KOPT-K1 (cell line): Measurements from ENCODE around the gene CLPTM1.
"Not testable (repeated sequence)": the region's sequence is repeated elsewhere in the genome, so short reads cannot be mapped to it uniquely, and the experiment has no call there.

Source experiments
- H3K27ac ChIP-seq: fragments of 200-600 bp; sonication (generic); 2 replicates; pipeline ENCODE4 v1.5.1; 2016; ENCODE audit warnings: antibody characterized with exemption, mild to moderate bottlenecking, low read depth, low read length; ENCODE audit not compliant: poor library complexity, severe bottlenecking
- H3K36me3 ChIP-seq: fragments of 200-600 bp; sonication (generic); 2 replicates; pipeline ENCODE4 v1.5.1; 2017; ENCODE audit warnings: antibody characterized with exemption, mild to moderate bottlenecking, low read length, moderate library complexity; ENCODE audit not compliant: insufficient read depth
- H3K9me3 ChIP-seq: fragments of 200-600 bp; sonication (generic); 2 replicates; pipeline ENCODE4 v1.5.1; 2017; ENCODE audit warnings: antibody characterized with exemption, low read length, mild to moderate bottlenecking; ENCODE audit not compliant: insufficient read depth, poor library complexity, severe bottlenecking

Gene CLPTM1

DNA sequence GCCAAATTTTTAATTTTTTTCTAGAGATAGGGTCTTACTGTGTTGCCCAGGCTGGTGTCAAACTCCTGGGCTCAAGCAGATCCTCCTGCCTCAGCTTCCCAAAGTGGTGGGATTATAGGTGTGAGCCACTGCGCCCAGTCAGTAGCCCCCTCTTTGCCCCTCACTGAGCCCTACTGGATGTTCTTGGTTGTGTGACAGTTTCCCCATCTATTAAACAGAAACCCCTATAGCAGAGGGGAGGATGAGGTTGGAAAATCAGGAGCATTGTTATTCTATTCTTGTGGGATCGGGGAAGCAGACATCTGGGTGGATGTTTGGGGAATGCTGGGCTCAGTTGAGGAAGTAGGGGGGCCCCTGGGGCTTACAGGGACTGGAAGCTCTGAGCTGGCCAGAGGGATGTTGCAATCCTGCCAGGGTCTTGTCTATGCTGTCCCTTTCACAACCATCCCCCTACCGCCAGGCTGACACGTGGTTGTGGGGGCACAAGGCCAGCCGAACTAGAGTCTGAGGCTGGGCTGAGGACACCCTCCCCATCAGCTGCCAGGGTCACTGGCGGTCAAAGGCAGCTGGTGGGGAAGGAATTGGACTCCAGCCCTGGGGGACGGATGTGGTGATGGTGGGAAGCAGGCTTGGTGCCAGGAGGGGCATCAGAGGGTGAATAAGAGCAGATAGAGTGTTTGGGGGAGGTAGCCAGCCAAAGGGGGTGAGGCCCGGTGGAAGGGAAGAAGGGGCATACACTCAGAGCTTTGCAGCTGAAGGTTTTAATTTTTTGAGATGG, 29.9 kb upstream of the CLPTM1 start:
- H3K36me3 ChIP-seq, result no peaks in the 10 kb centered on the region
- H3K27ac ChIP-seq, result no peak overlapping the region
- H3K9me3 ChIP-seq, result no peaks in the 10 kb centered on the region

DNA sequence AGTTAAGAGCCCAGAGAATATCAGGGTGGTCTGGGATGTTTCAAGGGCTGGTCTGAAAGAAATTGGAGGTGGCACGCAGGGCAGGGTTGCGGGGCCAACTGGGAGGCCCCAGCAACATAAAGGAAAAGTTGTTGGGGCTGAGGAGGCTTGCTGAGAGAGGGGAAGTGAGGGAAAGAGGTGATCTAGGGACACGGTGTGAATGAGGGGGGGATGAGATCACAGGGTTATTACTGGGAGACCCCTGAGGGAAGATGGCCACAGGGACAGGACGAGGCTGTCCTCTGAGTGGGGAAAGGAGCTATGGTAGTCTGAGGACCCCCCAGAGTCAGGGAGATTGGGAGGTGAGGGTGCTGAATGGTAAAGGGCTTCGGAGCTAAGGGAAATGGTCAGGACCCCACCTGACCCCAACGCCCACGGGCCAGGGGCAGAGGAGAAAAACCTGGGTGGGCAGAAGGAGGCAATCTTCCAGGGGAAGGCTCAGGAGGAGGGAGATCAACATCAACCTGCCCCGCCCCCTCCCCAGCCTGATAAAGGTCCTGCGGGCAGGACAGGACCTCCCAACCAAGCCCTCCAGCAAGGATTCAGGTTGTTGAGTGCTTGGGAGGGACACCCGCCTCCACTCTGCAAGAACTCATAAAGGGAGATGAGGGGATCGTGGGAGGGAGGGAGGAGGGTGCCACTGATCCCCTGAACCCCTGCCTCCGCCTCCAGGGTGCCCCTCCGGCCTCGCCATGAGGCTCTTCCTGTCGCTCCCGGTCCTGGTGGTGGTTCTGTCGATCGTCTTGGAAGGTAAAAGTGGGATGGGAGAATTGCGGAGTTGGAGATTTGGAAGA, 28.7 kb upstream of the CLPTM1 start:
- H3K27ac ChIP-seq, H3K9me3 ChIP-seq, H3K36me3 ChIP-seq: not testable (repeated sequence)

DNA sequence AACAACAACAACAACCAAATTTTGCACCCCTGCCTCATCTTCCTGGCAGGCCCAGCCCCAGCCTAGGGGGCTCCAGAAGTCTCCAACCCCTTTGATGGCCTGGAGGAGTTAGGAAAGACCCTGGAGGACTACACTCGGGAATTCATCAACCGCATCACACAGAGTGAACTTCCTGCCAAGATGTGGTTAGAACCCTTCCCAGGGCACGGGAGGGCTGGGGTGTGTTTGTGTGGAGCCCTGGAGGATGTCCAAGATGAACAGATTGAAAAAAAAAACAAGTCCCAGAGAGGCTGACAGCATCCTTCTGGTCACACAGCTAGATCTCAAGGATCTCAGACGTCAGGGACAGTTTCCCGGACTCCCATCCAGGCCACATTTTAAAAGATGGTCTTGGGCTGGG, 27.4 kb upstream of the CLPTM1 start:
- no peaks in the 10 kb centered on the region for H3K36me3 ChIP-seq
- H3K9me3 ChIP-seq, result no peaks in the 10 kb centered on the region
- no peak overlapping the region for H3K27ac ChIP-seq

DNA sequence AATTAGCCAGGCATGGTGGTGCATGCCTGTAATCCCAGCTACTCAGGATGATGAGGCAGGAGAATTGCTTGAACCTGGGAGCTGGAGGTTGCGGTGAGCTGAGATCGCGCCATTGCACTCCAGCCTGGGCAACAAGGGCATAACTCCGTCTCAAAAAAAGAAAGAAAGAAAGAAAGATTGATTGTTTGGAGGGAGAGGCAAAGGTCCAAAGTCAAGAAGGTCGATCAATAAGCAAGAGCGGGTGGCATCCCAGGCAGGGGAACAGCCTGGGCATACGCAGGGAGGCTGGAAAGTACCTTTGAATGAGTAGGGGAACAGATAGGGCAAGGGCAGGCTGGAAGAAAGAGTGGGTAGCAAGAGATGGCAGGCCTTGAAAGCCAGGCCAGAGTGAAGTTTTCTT, 25.1 kb upstream of the CLPTM1 start:
- H3K27ac ChIP-seq, result no peak overlapping the region
- H3K9me3 ChIP-seq, result no peaks in the 10 kb centered on the region
- H3K36me3 ChIP-seq, result no peaks in the 10 kb centered on the region

DNA sequence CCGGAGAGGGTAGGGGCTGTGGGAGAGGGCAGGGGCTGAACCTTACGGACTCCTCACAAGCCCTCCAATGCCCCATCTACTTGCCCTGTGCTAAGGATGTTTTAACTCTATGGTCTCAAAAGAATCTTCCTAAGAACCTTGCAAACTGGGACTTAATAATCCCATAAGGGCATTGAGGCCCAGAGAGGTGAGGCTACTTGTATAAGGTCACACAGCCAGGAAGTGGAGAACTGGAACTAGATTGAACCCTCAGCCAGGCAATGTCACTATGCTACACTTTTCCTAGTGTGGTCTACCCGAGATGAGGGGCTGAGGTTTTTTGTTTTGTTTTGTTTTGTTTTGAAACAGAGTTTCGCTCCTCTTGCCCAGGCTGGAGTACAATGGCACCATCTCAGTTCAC, 23.6 kb upstream of the CLPTM1 start:
- no peaks in the 10 kb centered on the region for H3K36me3 ChIP-seq
- no peak overlapping the region for H3K27ac ChIP-seq
- H3K9me3 ChIP-seq, result no peaks in the 10 kb centered on the region

DNA sequence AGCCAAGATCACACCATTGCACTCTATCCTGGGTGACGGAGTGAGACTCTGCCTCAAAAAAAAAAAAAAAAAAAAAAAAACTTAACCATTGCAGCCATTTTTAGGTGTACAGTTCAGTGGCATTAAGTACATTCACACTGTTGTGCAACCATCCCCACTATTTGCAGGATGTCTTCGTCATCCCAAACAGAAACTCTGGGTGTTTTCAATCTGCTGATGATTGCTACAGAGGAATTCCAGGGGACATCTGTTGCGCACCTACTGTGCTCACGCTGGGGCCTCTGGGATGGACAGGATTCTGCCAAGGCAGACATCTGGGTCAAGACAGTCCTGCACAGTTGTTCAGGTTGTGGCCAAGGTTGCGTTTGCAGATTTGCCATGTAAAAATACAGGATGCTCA, 15.5 kb upstream of the CLPTM1 start:
- no peaks in the 10 kb centered on the region for H3K9me3 ChIP-seq
- H3K36me3 ChIP-seq, result no peaks in the 10 kb centered on the region
- H3K27ac ChIP-seq, result no peak overlapping the region

DNA sequence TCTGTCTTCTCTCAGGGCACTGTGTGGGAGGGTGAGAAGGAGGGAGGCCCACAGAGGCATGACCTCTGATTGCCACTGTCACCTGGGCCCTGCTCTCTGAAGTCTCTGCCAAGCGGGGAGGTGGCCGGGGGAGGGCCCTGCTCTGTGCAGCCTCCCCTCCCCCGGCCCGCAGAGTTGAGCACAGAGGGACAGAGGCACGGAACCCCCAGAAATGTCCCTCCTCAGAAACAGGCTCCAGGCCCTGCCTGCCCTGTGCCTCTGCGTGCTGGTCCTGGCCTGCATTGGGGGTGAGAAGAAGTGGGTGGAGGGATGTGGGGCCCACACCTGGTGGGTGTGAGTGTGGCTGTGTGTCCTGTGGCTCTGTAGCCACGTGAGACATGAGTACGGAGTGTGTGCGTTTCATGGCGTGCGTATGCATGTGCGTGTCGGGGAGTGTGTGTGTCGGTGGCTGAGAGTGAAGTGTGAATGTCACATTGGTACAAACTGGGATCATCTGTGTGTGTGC, 13.1 kb upstream of the CLPTM1 start, which contains the start of gene APOC4:
Gene APOC4, plus strand, starts transcription at position 171 of the 505 bp plus-strand sequence. Its CDS starts 41 bp downstream, at position 212.
- Histone ChIP-seq H3K36me3 (no peaks in the 10 kb centered on the region), H3K27ac (no peak within 1 kb of the TSS), H3K9me3 (no peaks in the 10 kb centered on the region)

DNA sequence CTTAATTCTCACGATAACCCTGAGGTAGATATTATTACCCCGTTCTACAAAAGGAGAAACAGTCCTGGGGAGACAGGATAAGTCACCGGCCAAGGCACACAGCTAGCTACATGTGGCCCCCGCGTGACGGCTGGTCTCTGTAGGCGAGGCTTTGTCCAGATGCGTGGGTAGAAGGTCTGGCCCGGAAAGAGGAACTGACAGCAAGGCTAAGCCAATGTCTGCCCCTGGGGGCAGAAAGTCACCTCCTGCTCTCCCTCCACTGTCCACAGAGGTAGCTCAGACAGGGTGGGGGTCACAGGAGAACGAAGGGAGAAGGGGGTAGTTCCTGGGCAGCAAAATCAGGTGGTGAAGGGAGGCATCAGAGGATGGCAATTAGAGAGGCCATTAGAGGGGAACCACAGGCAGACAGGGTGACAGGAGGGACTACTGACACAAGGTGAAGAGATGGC, 11.4 kb upstream of the CLPTM1 start:
- H3K9me3 ChIP-seq, result no peaks in the 10 kb centered on the region
- no peak overlapping the region for H3K27ac ChIP-seq
- no peaks in the 10 kb centered on the region for H3K36me3 ChIP-seq

DNA sequence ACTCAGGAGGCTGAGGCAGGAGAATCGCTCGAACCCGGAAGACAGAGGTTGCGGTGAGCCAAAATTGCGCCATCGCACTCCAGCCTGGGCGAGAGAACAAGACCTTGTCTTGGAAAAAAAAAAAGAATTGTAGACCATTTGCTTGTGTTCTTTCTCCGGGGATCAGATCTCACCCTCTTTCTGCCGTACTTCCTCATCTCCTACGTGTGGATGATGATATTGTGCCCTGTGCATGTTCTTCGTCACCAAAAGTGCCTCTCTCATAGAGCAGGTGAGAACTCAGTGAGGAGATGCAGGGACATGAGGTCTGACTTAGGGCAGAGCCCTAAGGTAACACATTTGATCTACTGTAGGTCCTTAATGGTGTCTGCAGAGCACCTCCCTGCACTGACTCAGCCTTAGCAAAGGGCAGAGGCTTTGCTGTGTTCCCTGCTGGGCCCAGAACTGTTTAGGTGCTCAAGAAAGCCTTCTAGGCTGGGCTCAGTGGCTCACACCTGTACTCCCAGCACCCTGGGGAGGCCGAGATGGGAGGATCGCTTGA, 8.1 kb upstream of the CLPTM1 start:
- Histone ChIP-seq H3K9me3 (no peaks in the 10 kb centered on the region), H3K27ac (no peak overlapping the region), H3K36me3 (no peaks in the 10 kb centered on the region)

DNA sequence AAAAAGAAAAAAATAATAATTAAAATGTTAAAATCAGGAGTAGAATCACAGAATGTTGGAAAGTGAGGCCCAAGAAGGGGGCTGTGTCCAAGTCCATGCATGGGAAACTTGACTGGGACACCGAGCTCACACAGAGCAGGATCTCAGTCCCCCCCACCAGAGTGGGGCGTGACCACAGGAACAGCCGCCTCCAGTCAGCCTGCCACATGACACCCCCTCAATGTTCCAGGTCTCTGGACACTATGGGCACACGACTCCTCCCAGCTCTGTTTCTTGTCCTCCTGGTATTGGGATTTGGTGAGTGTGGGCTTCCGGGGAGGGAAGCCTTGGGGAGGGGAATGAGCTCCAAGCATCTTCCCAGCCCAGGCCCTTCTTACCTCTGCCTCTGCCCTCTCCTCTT, 6.9 kb upstream of the CLPTM1 start:
- H3K9me3 ChIP-seq, result no peaks in the 10 kb centered on the region
- no peak overlapping the region for H3K27ac ChIP-seq
- H3K36me3 ChIP-seq, result no peaks in the 10 kb centered on the region

DNA sequence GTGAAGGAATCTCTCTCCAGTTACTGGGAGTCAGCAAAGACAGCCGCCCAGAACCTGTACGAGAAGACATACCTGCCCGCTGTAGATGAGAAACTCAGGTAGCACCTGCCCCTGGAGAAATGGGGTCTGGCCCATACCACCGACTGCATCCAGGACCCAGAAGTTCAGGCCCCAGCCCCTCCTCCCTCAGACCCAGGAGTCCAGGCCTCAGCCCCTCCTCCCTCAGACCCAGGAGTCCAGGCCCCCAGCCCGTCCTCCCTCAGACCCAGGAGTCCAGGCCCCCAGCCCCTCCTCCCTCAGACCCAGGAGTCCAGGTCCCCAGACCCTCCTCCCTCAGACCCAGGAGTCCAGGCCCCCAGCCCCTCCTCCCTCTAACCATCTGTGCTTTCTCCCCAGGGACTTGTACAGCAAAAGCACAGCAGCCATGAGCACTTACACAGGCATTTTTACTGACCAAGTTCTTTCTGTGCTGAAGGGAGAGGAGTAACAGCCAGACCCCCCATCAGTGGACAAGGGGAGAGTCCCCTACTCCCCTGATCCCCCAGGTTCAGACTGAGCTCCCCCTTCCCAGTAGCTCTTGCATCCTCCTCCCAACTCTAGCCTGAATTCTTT, 6.3 kb upstream of the CLPTM1 start:
- Histone ChIP-seq H3K27ac (no peak overlapping the region), H3K9me3 (no peaks in the 10 kb centered on the region), H3K36me3 (no peaks in the 10 kb centered on the region)

DNA sequence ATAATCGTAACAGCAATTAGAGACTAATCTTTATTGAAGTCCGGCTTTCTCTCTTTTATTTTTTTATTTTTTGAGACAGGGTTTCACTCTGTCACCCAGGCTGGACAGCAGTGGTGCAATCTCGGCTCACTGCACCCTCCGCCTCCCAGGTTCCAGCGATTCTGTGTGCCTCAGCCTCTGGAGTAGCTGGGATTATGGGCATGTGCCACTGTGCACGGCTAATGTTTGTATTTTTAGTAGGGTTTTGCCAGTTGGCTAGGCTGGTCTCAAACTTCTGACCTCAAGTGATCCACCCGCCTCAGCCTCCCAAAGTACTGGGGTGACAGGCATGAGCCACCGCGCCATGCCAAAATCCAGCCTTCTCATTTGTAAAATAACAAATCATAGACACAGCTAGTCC, 5.6 kb upstream of the CLPTM1 start:
- no peak overlapping the region for H3K27ac ChIP-seq
- H3K9me3 ChIP-seq, result no peaks in the 10 kb centered on the region
- no peaks in the 10 kb centered on the region for H3K36me3 ChIP-seq

DNA sequence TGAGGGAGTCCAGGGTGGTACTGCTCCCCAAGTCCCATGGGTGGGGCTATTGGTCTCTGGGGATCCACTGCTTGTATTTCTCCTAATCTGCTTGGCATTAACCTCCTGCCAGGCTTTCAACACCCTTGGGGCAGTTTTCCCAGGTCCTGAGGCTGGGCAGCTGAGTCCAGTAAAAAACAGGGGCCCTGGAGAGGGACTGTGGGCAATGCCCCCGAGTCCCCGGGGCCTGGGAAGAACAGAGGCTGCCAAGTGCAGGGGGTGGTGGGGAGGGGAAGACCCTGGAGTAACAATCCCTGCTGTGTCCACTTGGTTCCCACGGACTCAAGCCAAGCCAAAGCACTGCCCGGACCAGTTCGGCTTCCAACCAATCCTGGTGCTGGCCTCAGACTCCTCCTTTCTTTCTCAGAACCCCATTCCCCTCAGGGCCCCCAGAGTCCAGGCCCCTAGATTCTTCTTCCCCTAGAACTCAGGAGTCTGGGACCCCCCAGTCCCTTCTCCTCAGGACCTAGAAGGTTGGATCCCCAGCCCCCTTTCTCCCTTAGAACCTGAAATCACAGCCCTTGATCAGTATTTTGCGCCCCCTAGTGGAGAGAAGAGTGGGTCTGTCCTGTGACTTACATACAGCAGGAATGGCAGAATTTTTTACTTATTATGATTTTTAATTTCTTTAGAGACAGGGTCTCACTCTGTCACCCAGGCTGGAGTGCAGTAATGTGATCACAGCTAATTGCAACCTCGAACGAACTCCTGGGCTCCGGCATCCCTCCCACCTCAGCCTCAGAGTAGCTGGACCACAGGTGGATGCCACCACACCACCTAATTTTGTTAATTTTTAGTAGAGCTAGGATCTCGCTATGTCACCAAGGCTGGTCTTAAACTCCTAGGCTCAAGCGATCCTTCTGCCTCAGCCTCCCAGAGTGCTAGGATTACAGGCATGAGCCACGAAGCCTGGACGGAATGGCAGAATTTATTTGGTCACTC, 3.7 kb upstream of the CLPTM1 start:
- Histone ChIP-seq H3K27ac (no peak overlapping the region), H3K9me3 (no peaks in the 10 kb centered on the region), H3K36me3 (no peaks in the 10 kb centered on the region)

DNA sequence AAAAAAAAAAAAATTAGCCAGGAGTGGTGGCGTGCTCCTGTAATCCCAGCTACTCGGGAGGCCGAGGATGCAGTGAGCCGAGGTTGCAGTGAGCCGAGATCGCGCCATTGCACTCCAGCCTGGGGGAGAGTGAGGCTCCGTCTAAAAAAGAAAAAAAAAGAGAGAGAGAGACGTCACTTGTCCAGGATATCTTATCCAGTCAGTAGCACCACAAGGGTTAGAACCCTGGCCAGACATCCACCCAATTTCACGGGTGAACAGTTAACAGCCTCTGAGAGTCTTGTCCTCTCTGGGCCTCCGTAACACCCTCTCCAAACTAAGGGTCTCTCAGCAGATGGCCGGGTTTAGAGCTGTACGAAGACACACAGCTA, 917 bp upstream of the CLPTM1 start:
- Histone ChIP-seq H3K36me3 (no peaks in the 10 kb centered on the region), H3K27ac (peak overlapping the region; percentile 88), H3K9me3 (no peaks in the 10 kb centered on the region)
